Measurements from ENCODE around the gene LIPA. TPM values are rescaled to one million over a fixed set of nuclear protein-coding genes. Genes with fewer than 3 reads are reported as not detected.

The LIPA gene
- total and polyA plus RNA-seq, 4 experiments from 2014 or later: 55.5 to 147 (median 75.8) TPM

DNA sequence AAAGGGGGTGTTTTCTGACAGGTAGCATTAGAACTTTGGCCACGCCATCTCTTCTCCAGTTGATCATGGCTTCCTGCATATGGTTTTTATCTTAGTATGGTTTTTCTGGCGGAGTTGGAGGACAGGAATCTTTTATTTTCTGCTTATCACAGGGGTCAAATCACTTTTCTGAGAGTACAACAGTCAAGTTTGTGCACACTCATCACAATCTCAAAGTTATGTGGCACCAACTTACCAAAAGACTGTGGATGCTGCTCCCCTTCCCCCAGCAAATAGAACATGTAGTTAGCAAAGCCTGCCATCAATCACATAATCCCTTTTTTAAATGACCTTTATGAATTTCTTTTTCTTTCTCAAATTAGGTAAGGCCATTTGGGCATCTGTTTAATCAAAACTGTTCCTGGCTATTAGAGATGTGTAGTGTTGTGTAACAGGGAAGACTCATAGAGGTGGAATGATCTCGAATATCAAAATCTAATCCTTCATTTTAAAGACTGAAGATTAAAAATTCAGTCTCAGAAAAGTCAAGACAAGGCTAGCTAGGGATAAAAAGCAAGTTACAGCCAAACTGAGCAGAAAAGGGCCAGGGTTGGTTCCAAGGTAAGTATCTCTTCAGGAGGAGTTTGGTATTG is 40.7 kb downstream of the LIPA start:
- intact Hi-C loops (cut with micrococcal nuclease): no loop called here
- H3K4me3 ChIP-seq (ENCODE audit: low read length in 2 of 2): no peak overlapping the region
- Mint-ChIP-seq H3K4me1 (peaks cover 10 to 16% (median 14%) of the 10 kb centered on the region in 4 donors), H3K9me3 (no peaks in the 10 kb centered on the region), H3K27ac (no peak overlapping the region), H3K36me3 (peaks cover 5 to 10% of the 10 kb centered on the region in 2 donors), H3K27me3 (peaks cover 13 to 19% of the 10 kb centered on the region in 2 donors), H3K4me3 (no peak overlapping the region)
- H3K9me3 ChIP-seq (ENCODE audit: control insufficient read depth in 1 of 2, low read length in 2 of 2): no peaks in the 10 kb centered on the region
- no peak overlapping the region for H3K27ac ChIP-seq (ENCODE audit: low read depth, low read length)
- no peak for DNase-seq
- no peaks in the 10 kb centered on the region for H3K36me3 ChIP-seq (ENCODE audit: insufficient read depth, low read length)
- peaks cover 6% of the 10 kb centered on the region for H3K27me3 ChIP-seq (ENCODE audit: insufficient read depth, low read length)
- ChIA-PET CTCF (ENCODE audit: partially characterized antibody) (interaction anchor here (1.5 to 3.0 kb wide), 4 partner anchors 181 to 278 kb away, joined by 4 to 22 read pairs (median 14); no protein-coding TSS in a partner anchor), POLR2A (ENCODE audit: partially characterized antibody) (interaction anchor here (0.7 kb wide), 1 partner anchor 181 kb away, joined by 4 read pairs; no protein-coding TSS in a partner anchor)
- peaks cover 17% of the 10 kb centered on the region for H3K4me1 ChIP-seq (ENCODE audit: insufficient read depth, low read length)

- Mint-ChIP-seq H3K27ac (no peak overlapping the region), H3K36me3 (peaks cover 3 to 7% of the 10 kb centered on the region in 2 donors)
- POLR2A ChIA-PET (ENCODE audit: partially characterized antibody): no interaction called here
Observed at GRCh38 chr10:89209718-89210117, 41.9 kb downstream of the LIPA start.

DNA sequence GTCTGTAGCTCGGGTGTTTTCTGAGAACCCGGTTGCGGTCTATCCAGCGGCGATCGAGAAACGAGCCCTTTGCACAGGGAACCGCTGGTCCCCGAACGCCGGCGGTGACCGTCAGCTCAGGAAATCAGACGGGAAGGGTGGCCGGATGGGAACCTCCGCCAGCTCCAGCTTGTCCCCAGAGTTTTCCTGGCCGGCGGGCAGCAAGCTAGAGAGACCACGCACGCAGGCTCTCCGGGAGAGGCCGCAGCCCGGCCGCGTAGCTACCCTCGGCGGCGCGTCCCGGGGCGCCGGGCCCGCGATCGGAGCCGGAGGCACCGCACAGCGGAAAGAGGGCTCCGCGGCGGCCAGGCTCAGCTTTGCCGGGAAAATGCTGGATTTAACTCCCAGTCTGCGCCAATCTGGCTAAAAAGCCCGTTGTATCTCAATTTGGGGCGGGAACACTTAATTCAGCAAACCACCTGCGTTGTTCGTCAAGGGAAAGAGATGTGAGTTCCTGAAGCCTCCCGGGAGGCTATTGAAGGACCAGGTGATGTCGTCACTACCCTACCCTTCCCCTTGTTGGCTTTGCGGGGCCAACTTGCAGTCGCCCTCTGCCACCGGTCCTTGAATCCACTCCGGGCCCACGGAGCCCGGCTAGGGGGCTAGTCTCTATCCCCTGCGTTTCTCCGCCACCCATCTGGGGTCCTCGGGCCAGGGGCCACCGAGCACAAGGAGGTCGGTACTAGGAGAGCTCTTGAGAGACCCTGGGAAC is 43.6 kb downstream of the LIPA start:
- Histone ChIP-seq H3K4me3 (ENCODE audit: low read length in 2 of 2) (peak overlapping the region; percentile 43 to 55), H3K9me3 (ENCODE audit: control insufficient read depth in 1 of 2, low read length in 2 of 2) (no peaks in the 10 kb centered on the region), H3K4me1 (ENCODE audit: insufficient read depth, low read length) (peaks cover 17% of the 10 kb centered on the region), H3K36me3 (ENCODE audit: insufficient read depth, low read length) (no peaks in the 10 kb centered on the region), H3K27ac (ENCODE audit: low read depth, low read length) (no peak overlapping the region), H3K27me3 (ENCODE audit: insufficient read depth, low read length) (peaks cover 6% of the 10 kb centered on the region)
- Mint-ChIP-seq H3K4me3 (peak overlapping the region; percentile 84 to 95 (median 87)), H3K9me3 (no peaks in the 10 kb centered on the region), H3K4me1 (peaks cover 9 to 15% (median 13%) of the 10 kb centered on the region in 4 donors), H3K27ac (peak overlapping the region in 5 of 7 donors; percentile 43 to 76 (median 63)), H3K36me3 (no peaks in the 10 kb centered on the region), H3K27me3 (peaks cover 18 to 23% of the 10 kb centered on the region in 2 donors)
- ChIA-PET POLR2A (ENCODE audit: partially characterized antibody) (interaction anchor here (1.0 to 2.5 kb wide), 8 partner anchors 8 to 377 kb away, joined by 3 to 14 read pairs (median 3); partner anchors contain the start of gene FAS), CTCF (ENCODE audit: partially characterized antibody) (interaction anchor here (0.8 to 3.5 kb wide), 14 partner anchors 8 to 378 kb away, joined by 3 to 47 read pairs (median 6); partner anchors contain the start of gene STAMBPL1)
- peak in 1 of 5 donors; percentile 23 for DNase-seq
- intact Hi-C loops (cut with micrococcal nuclease): no loop called here

More at GRCh38 chr10:89209718-89210117, 41.9 kb downstream of the LIPA start:
- Mint-ChIP-seq H3K4me1 (peaks cover 10 to 16% (median 14%) of the 10 kb centered on the region in 4 donors), H3K4me3 (peak overlapping the region in 2 of 8 donors; percentile 49 to 56), H3K27me3 (peaks cover 18 to 23% of the 10 kb centered on the region in 2 donors), H3K9me3 (no peaks in the 10 kb centered on the region)
- DNase-seq: no peak
- Histone ChIP-seq H3K27me3 (ENCODE audit: insufficient read depth, low read length) (peaks cover 6% of the 10 kb centered on the region), H3K9me3 (ENCODE audit: control insufficient read depth in 1 of 2, low read length in 2 of 2) (no peaks in the 10 kb centered on the region), H3K4me1 (ENCODE audit: insufficient read depth, low read length) (peaks cover 17% of the 10 kb centered on the region), H3K36me3 (ENCODE audit: insufficient read depth, low read length) (no peaks in the 10 kb centered on the region), H3K27ac (ENCODE audit: low read depth, low read length) (no peak overlapping the region), H3K4me3 (ENCODE audit: low read length in 2 of 2) (no peak overlapping the region)
- CTCF ChIA-PET (ENCODE audit: partially characterized antibody): interaction anchor here (1.5 to 3.0 kb wide), 4 partner anchors 180 to 277 kb away, joined by 4 to 22 read pairs (median 14); no protein-coding TSS in a partner anchor
- intact Hi-C loops (cut with micrococcal nuclease): no loop called here

- no peaks in the 10 kb centered on the region for H3K36me3 ChIP-seq (ENCODE audit: insufficient read depth, low read length)
- peaks cover 18 to 23% of the 10 kb centered on the region in 2 donors for H3K27me3 Mint-ChIP-seq
- peak within 1 kb of the TSS; percentile 6 to 83 (median 71) for H3K27ac Mint-ChIP-seq
- H3K27me3 ChIP-seq (ENCODE audit: insufficient read depth, low read length): peaks cover 6% of the 10 kb centered on the region
- no peak within 1 kb of the TSS for H3K27ac ChIP-seq (ENCODE audit: low read depth, low read length)
- intact Hi-C loops (cut with micrococcal nuclease): no loop called here
- no peaks in the 10 kb centered on the region for H3K9me3 ChIP-seq (ENCODE audit: control insufficient read depth in 1 of 2, low read length in 2 of 2)
- DNase-seq: peak; percentile 31 to 59 (median 41)
- H3K4me1 Mint-ChIP-seq: peaks cover 9 to 15% (median 13%) of the 10 kb centered on the region in 4 donors
- no peaks in the 10 kb centered on the region for H3K36me3 Mint-ChIP-seq
- no peaks in the 10 kb centered on the region for H3K9me3 Mint-ChIP-seq
- peaks cover 17% of the 10 kb centered on the region for H3K4me1 ChIP-seq (ENCODE audit: insufficient read depth, low read length)
- ChIA-PET CTCF (ENCODE audit: partially characterized antibody) (interaction anchor here (0.9 to 3.5 kb wide), 14 partner anchors 8 to 377 kb away, joined by 3 to 47 read pairs (median 6); partner anchors contain the start of gene STAMBPL1), POLR2A (ENCODE audit: partially characterized antibody) (interaction anchor here (1.0 to 2.5 kb wide), 8 partner anchors 8 to 220 kb away, joined by 3 to 14 read pairs (median 4); partner anchors contain the start of gene FAS)
- H3K4me3 Mint-ChIP-seq: peak within 1 kb of the TSS; percentile 84 to 95 (median 87)
- peak within 1 kb of the TSS; percentile 43 to 55 for H3K4me3 ChIP-seq (ENCODE audit: low read length in 2 of 2)
Observed at GRCh38 chr10:89207181-89207800, 44.3 kb downstream of the LIPA start, which contains the start of gene CH25H. Gene CH25H (minus strand): TSS chr10:89207317. CDS start chr10:89207292, 25 bp downstream.

GRCh38 chr10:89206402-89207180 is 45.0 kb downstream of the LIPA start:
- H3K9me3 Mint-ChIP-seq: no peaks in the 10 kb centered on the region
- ChIA-PET CTCF (ENCODE audit: partially characterized antibody) (interaction anchor here (1.0 to 3.5 kb wide), 13 partner anchors 7 to 377 kb away, joined by 3 to 47 read pairs (median 4); partner anchors contain the start of gene STAMBPL1), POLR2A (ENCODE audit: partially characterized antibody) (interaction anchor here (1.4 to 2.5 kb wide), 3 partner anchors 9 to 216 kb away, joined by 4 to 14 read pairs (median 5); partner anchors contain the start of gene FAS)
- Histone ChIP-seq H3K4me1 (ENCODE audit: insufficient read depth, low read length) (peaks cover 17% of the 10 kb centered on the region), H3K27ac (ENCODE audit: low read depth, low read length) (no peak overlapping the region), H3K36me3 (ENCODE audit: insufficient read depth, low read length) (no peaks in the 10 kb centered on the region), H3K27me3 (ENCODE audit: insufficient read depth, low read length) (peaks cover 6% of the 10 kb centered on the region), H3K4me3 (ENCODE audit: low read length in 2 of 2) (peak overlapping the region; percentile 43 to 55), H3K9me3 (ENCODE audit: control insufficient read depth in 1 of 2, low read length in 2 of 2) (no peaks in the 10 kb centered on the region)
- peak overlapping the region; percentile 84 to 95 (median 87) for H3K4me3 Mint-ChIP-seq
- H3K36me3 Mint-ChIP-seq: no peaks in the 10 kb centered on the region
- peaks cover 18 to 23% of the 10 kb centered on the region in 2 donors for H3K27me3 Mint-ChIP-seq
- peaks cover 9 to 15% (median 12%) of the 10 kb centered on the region in 4 donors for H3K4me1 Mint-ChIP-seq
- DNase-seq: peak; percentile 52 to 74 (median 68)
- peak overlapping the region; percentile 6 to 83 (median 70) for H3K27ac Mint-ChIP-seq
- intact Hi-C loops (cut with micrococcal nuclease): no loop called here

DNA sequence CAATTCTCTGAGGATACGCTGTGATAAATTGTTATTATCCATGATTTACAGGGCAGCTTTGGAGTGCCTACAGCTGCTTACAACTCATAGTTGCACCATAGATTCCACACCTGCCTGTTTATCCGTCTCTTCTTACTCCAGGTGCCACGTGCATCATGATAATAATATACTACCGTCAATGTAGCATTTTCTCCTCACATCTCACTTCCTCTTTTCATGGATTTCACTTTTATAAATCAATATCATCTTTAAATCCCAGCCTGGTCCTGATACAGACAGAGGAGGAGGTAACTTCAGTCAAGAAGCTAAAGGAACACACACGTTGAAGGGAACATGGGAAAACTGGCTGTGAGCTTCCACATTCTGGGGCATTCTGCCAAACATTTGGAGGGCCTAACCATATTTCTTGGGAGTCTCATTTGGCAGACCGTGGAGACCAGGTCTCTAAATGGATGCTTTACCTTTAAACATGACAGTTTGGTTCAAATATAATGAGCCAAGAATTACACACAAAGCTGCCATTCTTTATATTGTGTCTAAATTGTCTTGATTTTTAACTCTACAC is 46.9 kb downstream of the LIPA start:
- Mint-ChIP-seq H3K9me3 (no peaks in the 10 kb centered on the region), H3K27me3 (peaks cover 19 to 20% of the 10 kb centered on the region in 2 donors), H3K36me3 (no peaks in the 10 kb centered on the region), H3K4me1 (peaks cover 9 to 15% (median 12%) of the 10 kb centered on the region in 4 donors), H3K4me3 (no peak overlapping the region), H3K27ac (no peak overlapping the region)
- no peak for DNase-seq
- Histone ChIP-seq H3K27me3 (ENCODE audit: insufficient read depth, low read length) (peaks cover 6% of the 10 kb centered on the region), H3K36me3 (ENCODE audit: insufficient read depth, low read length) (no peaks in the 10 kb centered on the region), H3K27ac (ENCODE audit: low read depth, low read length) (no peak overlapping the region), H3K9me3 (ENCODE audit: control insufficient read depth in 1 of 2, low read length in 2 of 2) (no peaks in the 10 kb centered on the region), H3K4me3 (ENCODE audit: low read length in 2 of 2) (no peak overlapping the region), H3K4me1 (ENCODE audit: insufficient read depth, low read length) (peaks cover 17% of the 10 kb centered on the region)
- intact Hi-C loops (cut with micrococcal nuclease): no loop called here
- POLR2A ChIA-PET (ENCODE audit: partially characterized antibody): no interaction called here
- CTCF ChIA-PET (ENCODE audit: partially characterized antibody): interaction anchor here (1.1 to 1.4 kb wide), 2 partner anchors 270 to 272 kb away, joined by 3 read pairs; no protein-coding TSS in a partner anchor

All from CD4-positive, alpha-beta memory T cell (primary cell).